GM21360 (cell line): ENCODE data around the gene LRWD1.
"Not testable (repeated sequence)": the region's sequence is repeated elsewhere in the genome, so short reads cannot be mapped to it uniquely, and the experiment has no call there.

Experiments used
- ATAC-seq: cut with Tn5 transposase; IDR thresholded peaks from one replicate; pipeline ENCODE4 v1.9.1; 2021; ENCODE audit warnings: mild to moderate bottlenecking, moderate library complexity; ENCODE audit not compliant: unreplicated experiment

The LRWD1 gene

DNA sequence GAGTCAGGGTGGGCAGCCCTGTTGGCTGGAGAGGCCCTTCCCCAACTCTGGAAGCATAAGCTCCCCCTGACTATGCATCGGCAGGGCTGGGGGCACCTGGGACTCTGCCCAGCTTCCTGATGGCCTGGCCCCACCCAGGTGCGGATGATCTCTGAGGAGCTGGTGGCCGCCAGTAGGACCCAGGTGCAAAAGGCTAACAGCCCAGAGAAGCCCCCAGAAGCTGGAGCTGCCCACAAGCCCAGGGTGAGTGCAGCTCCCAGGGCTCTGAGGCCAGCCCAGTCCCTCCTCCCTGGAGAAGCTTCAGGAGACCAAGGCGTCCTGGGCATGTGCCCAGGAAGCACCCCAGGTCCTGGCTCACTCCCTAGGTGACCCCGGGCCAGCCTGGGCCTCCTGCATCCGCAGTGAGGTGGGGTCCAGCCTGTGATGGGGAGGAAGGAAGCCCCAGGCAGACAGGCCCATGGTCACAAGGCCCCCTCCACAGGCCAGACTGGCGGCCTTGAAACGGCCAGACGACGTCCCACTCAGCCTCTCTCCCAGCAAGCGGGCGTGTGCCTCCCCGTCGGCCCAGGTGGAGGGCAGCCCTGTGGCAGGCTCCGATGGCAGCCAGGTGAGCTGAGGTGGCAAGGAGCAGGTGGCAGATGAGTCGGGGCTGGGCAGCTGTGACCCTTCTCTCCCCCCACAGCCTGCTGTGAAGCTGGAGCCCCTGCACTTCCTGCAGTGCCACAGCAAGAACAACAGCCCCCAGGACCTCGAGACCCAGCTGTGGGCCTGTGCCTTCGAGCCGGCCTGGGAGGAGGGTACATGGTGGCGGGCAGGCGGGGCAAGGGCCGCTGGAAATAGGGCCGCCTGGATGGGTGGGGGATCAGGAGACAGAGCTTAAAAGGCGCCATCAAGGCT lies 3.0 kb downstream of the LRWD1 start:
- ATAC-seq = no peak

- no peak for ATAC-seq
These were observed 3.9 kb downstream of the LRWD1 start for GRCh38 chr7:102468478-102469350.

- ATAC-seq = no peak
These were observed 4.7 kb downstream of the LRWD1 start for GRCh38 chr7:102469351-102469971.

GRCh38 chr7:102469972-102470825 lies 5.4 kb downstream of the LRWD1 start:
- no peak for ATAC-seq

GRCh38 chr7:102471791-102472125 lies 7.0 kb downstream of the LRWD1 start:
- ATAC-seq = no peak

DNA sequence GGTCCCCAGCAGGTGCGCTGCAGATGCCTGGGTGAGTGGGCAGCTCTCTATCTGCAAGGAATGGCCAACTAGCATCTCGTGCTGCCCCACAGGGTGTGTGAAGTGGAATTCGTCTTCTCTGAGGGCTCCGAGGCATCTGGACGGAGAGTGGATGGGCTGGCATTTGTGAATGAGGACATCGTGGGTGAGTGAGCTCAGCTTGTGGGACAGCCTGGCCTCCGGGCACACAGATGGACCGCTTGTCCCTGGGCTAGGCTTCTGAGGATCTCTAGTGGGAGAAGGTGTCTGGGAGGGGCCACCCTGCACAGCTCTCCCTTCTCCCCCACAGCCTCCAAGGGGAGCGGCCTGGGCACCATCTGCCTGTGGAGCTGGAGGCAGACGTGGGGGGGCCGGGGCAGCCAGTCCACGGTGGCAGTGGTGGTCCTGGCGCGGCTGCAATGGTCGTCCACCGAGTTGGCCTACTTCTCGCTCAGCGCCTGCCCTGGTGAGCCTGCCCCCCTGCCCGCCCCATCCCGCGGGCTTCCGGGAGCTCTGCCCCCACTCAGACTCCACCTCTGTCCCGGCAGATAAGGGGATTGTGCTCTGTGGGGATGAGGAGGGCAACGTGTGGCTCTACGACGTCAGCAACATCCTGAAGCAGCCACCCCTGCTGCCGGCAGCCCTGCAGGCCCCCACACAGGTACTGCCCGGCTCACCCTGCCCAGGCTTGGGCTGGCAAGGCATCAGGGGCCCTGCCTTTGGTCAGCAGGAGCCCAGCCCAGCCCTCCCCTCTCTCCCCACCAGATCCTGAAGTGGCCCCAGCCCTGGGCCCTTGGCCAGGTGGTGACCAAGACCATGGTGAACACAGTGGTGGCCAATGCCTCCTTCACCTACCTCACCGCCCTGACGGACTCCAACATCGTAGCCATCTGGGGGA lies 7.6 kb downstream of the LRWD1 start:
- ATAC-seq = no peak

DNA sequence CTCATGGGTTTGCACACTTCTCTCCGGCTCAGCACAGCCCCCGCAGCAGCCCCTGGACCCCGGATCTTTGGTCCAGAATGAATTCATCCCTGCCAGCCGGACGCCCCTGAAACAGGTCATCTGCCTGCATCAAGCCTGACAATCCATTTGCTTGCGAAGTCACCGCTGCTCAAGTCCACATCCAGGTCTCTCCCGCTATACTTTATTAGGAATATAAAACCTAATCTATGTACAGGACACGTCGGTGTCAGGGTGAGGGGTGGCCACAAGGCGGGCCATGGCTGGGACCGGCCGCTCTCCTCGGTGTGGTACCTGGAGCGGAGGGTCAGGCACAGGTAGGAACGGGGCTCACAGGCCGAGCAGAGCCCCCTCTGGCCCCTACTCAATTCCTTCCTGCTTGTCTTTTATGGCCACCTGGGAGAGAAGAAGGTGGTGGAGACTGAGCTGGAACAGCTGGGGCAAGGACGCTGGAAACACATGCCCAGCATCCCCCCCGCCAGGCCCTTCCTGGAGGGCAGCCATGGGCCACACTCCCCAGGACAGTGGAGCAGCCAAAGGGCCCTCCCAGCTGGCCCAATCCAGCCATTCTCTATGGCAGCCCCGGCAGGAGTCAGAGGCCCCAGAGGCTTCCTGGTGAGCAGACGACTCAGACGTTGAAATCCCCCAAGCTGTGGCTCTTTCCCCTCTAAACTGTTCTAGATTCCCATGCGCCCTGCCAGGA lies 8.6 kb downstream of the LRWD1 start:
- ATAC-seq = no peak

- ATAC-seq = not testable (repeated sequence)
These were observed 9.3 kb downstream of the LRWD1 start for GRCh38 chr7:102474116-102474515.

DNA sequence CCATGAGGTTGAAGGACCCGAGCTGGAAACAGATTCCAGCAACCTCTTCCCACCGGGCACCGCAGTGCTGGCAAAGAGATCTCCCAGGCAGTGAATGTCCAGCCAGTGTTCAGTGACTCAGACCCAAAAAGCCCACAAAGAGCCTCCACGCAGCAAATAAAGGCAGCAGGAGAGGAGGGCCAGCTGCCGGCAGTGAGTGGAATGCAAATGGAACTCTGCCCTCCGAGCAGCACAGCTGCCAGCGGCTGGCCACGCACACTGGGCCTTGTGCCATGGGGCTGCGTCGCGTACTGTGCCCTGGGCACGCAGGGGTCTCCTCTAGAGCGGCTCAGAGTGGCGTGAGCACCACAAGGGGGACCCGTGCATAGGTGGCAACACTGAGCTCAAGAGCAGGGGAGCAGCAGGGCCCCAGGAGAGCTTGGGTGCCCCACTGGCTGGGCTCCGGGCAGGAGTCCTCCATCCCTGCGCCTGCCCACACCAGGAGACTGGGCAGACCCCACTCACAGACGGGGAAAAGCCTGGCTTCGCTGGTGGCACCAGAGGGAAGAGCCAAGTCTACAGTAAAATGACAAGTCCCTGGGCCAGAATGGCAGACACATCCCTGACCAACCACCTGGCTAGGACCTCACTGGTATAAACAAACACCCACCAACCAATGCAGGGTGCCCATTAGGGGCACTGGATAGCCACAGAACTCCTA lies 10.1 kb downstream of the LRWD1 start:
- ATAC-seq = not testable (repeated sequence)

DNA sequence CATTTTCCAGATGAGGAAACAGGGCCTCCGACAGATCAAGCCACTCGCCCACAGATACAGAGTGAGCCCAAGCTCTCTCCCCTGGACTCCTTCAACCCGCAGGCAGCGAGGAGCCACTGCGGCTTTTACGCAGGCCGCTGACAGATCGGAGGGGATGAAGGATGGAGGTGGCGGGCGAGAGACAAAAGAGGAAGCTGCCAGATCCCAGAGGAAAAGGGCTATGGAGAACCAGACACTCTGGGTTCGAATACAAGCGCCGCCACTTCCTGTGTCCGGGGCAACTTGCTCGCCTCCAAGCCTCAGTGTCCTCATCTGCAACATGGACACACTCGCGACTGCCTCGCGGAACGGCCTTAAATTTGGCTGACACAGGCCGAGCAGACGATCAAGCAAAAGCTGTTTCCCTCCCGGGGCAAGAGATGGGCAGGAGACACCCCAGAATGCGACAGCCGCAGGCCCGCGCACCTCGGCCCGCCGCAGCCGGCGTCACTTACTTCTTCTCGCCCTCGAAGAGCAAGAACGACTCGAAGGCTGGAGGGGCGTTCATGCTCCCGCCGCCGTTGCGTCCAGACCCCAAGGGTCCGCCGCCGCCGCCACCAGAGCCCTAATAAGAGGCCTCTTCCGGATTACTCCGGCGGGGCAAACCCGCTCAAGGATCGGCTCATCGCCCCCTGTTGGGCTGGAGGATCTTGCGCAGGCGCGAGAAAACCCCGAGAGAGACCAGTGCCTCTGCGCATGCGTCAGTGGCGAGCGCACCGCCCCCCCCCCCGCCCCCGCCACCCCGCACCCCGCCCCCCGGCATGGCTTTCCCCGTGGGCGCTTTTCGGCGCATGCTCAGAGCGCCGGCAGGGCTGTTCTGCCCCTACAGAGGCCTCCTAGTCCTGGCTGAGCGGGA lies 13.8 kb downstream of the LRWD1 start, which contains the start of gene POLR2J:
POLR2J (minus strand) TSS at position 609 of the 895 bp plus-strand sequence; CDS start at position 547, 62 bp downstream.
- peak; percentile 85 for ATAC-seq

DNA sequence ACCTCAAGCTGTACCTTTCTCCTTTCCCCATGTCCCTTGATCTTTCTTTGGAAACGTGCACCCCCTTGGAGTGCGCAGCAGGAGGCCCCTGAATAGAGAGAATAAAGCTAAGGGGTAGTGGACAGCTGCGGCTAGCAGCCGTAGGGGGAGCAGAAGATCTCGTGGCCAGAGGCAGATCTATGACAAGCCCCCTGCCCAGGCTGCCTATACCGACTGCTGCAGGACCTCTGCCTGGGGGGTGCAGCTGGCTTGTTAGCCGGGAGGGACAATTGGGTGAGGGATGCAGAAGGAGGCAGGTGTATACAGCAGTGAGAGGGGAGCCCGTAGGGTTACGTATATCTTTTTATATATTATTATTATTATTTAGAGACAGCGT lies 14.4 kb downstream of the LRWD1 start:
- peak; percentile 34 for ATAC-seq

- not testable (repeated sequence) for ATAC-seq
These were observed 15.3 kb downstream of the LRWD1 start for GRCh38 chr7:102479982-102480637.

DNA sequence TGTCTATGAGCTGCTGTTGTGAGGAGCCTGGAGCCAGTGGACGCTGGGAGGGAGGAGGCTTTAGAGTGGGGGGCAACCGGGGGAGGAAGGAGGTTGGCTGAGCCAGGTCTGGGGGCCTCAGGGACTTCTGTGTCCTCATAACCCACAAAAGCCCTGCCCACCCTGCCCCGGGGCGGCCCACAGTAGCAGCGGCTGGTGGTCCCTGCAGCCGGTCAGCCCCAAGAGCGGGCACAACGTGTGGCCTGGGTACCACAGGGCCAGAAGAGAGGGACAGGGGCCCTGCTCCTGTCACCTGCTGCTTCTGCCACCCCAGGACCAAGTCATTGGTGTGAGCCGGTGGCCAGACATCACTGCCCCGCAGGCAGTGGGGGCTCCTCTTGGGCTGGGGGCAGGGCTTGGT lies 17.2 kb downstream of the LRWD1 start:
- ATAC-seq = not testable (repeated sequence)

DNA sequence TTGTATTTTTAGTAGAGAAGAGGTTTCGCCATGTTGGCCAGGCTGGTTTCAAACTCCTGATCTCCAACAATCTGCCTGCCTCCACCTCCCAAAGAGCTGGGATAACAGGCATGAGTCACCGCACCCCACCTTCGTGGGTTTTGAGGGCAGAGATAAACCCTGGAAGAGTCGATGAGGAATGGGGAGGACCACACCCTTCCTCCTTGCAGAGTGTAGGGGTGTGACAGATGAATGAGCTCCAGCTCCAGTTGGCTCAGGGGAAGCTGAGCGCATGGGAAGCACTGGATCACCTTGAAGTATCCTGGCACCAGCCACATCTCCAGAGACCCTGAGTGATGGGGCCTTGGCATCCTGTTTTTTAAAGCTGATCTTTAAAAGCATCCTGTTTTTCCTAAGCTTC lies 19.5 kb downstream of the LRWD1 start:
- not testable (repeated sequence) for ATAC-seq

GRCh38 chr7:102490529-102491075 lies 25.8 kb downstream of the LRWD1 start:
- peak; percentile 58 for ATAC-seq

DNA sequence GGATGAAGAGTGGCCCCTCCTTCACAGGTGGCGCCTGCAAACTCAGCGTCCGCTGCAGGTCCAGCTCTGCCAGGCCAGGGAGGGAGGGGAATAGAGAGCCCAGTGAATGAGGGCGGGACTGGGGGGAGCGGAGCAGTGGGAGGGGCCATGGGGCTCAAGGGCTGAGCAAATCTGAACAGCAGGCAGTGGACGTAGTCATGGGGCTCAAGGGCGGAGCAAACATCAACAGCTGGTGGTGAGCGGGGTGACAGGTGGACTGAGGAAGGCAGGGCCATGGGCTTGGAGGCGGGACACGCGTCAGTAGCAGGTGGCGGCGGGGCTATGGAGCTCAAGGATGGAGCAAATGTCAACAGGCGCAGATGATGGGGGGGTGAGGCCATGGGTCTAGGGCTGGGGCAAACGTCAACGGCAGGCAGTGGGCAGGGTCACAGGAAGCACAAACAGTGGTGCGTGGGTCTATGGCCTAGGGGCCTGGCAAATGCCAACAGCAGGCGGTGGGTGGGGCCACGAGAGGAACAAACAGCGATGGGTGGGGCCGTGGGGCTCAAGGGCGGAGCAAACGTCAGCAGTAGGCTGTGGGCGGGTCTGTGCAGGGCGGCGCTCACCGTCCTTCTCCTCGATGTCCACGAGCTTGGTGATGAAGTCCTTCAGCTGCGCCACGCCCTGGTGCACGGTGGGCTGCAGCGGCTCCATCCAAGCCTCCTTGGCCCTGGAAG lies 28.6 kb downstream of the LRWD1 start:
- peak; percentile 24 for ATAC-seq
